Small intestine (tissue), 7 donors: Measurements from ENCODE around the gene SIPA1L3. TPM values are rescaled to one million over a fixed set of nuclear protein-coding genes. Genes with fewer than 3 reads are reported as not detected.

ENCODE experiments used
- DNase-seq, 2 donors: peaks; one replicate each; pipeline versions ENCODE4 v3.0.0 to v3.0.0-alpha.2; 2013
- FAIRE-seq: peaks from 2 replicates; lab custom pipeline; 2012; peaks lifted over from hg19 to GRCh38; lab: Jason Lieb, UNC
- H3K27ac ChIP-seq, 3 donors: one replicate each; pipeline ENCODE4 v1.5.1; 2013; ENCODE audit warnings: low read length in 2 of 3, mild to moderate bottlenecking in 2 of 3, control low read depth in 1 of 3, inconsistent platforms in 1 of 3, low read depth in 1 of 3, moderate library complexity in 1 of 3
- H3K27me3 ChIP-seq, 3 donors: one replicate each; pipeline ENCODE4 v1.6.1; 2013; ENCODE audit warnings: low read length in 3 of 3, inconsistent platforms in 1 of 3; ENCODE audit not compliant: control insufficient read depth in 3 of 3, insufficient read depth in 3 of 3
- H3K36me3 ChIP-seq, 3 donors: one replicate each; pipeline ENCODE4 v1.6.1; 2013; ENCODE audit warnings: low read length in 3 of 3, inconsistent platforms in 1 of 3, low read depth in 1 of 3, mild to moderate bottlenecking in 1 of 3, moderate library complexity in 1 of 3; ENCODE audit not compliant: control insufficient read depth in 3 of 3, insufficient read depth in 2 of 3
- H3K4me1 ChIP-seq, 3 donors: one replicate each; pipeline ENCODE4 v1.6.1; 2013; ENCODE audit warnings: low read length in 2 of 3, inconsistent platforms in 1 of 3, low read depth in 1 of 3, mild to moderate bottlenecking in 1 of 3, moderate library complexity in 1 of 3; ENCODE audit not compliant: control insufficient read depth in 3 of 3, insufficient read depth in 2 of 3
- H3K4me3 ChIP-seq, 3 donors: one replicate each; pipeline ENCODE4 v1.5.1; 2013; ENCODE audit warnings: low read length in 3 of 3, control low read depth in 1 of 3, inconsistent platforms in 1 of 3, low read depth in 1 of 3, mild to moderate bottlenecking in 1 of 3, moderate library complexity in 1 of 3
- H3K9me3 ChIP-seq, 2 donors: one replicate each; pipeline ENCODE4 v1.6.1; 2013; ENCODE audit warnings: low read depth in 1 of 2, low read length in 1 of 2; ENCODE audit not compliant: control insufficient read depth in 2 of 2, insufficient read depth in 1 of 2
- WGBS, 3 donors: extraction: QIAGEN DNeasy Blood & Tissue Kit; methylation state at CpG; one replicate each; pipeline ENCODE4 v1.1.7; 2013; 5-methylcytosine and 5-hydroxymethylcytosine counted together
- polyA plus RNA-seq, 4 donors: library from polyadenylated mRNA; stranded (reverse) in 3 of 4; unstranded in 1 of 4; fragments of 200-250 nt in 3 of 4; fragments of 120-200 nt in 1 of 4; gene quantifications; one replicate each; pipeline versions ENCODE4 v1.2.1 to v1.2.3, GENCODE V29; 2013
- donor health status: healthy with polysubstance abuse.
- donor health status: control.
- donor health status: control.
- donor health status: Bipolar disorder and iron deficiency.
- donor health status: healthy.

SIPA1L3 gene
- polyA plus RNA-seq, 4 donors = 19.2 to 57.9 (median 34.1) TPM

DNA sequence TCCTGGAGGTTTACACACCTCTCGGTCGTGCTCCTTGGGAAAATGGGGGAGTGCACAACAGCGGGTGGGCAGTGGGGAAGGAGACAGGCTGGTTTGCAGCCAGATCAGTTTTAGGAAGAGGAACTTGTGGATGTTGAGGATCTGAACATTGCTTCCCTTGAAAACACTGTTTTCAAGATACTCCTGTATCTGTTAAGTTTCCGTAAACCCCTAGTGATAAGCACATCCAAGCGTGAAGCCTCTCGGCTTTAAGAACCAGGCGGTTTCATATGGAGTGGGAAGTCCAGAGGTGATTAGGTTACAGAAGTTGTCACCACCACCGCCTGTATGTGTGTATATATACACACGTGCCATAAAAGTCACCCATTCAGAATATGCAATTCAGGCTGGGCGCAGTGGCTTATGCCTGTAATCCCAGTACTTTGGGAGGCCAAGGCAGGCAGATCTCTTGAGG is 47.4 kb downstream of the SIPA1L3 start:
- Histone ChIP-seq H3K27ac (peak overlapping the region in 1 of 3 donors; percentile 60), H3K4me1 (peaks cover 0 to 9% (median 5%) of the 10 kb centered on the region in 3 donors)
- FAIRE-seq = no peak

DNA sequence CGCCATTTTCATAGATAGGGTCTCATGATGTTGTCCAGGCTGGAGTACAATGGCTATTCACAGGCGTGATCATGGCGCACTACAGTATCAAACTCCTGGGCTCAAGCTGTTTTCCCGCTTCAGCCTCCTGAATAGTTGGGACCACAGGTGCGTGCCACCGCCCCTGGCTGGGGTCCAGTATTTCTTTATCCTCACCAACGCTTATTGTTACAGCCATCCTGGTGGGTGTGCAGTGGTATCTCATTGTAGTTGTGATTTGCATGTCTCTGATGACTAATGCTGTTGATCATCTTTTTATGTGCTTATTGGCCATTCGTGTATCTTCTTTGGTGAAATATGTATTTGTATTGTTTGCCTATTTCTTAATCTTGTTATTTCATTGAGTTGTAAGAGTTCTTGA is 49.0 kb downstream of the SIPA1L3 start:
- Histone ChIP-seq H3K27me3 (no peaks in the 10 kb centered on the region), H3K9me3 (peaks cover 0 to 6% of the 10 kb centered on the region in 2 donors), H3K4me3 (no peak overlapping the region), H3K36me3 (peaks cover 0 to 6% (median 0%) of the 10 kb centered on the region in 3 donors), H3K4me1 (peaks cover 0 to 9% (median 5%) of the 10 kb centered on the region in 3 donors), H3K27ac (no peak overlapping the region)
- FAIRE-seq (no peak), DNase-seq (no peak)
- WGBS, 3 donors = 85 to 87% (median 85%) methylated on average over 8 of the region's 8 CpGs

More for the DNA sequence above, 47.4 kb downstream of the SIPA1L3 start:
- peak; percentile 31 to 49 for DNase-seq
- peaks cover 0 to 4% of the 10 kb centered on the region in 2 donors for H3K9me3 ChIP-seq
- H3K4me3 ChIP-seq = no peak overlapping the region
- H3K36me3 ChIP-seq = peaks cover 0 to 15% (median 0%) of the 10 kb centered on the region in 3 donors
- 45 to 63% (median 51%) methylated on average over 10 of the region's 10 CpGs for WGBS, 3 donors
- H3K27me3 ChIP-seq = no peaks in the 10 kb centered on the region

DNA sequence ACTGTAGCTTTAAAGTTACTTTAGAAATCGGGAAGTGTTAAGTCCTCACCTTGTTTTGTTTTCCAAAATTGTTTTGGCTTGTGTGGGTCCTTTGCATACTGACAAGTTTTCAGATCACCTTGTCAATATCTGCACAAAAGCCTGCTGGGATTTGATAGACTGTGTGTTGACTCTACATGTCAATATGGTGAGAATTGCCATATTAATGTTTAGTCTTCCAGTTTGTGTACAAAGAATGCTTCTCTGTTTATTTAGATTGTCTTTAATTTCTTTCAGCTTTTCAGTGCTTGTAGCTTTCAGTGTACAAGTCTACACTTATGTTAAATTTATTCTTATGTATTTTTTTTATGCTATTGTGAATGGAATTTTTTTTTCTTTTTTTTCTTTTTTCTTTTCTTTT is 50.2 kb downstream of the SIPA1L3 start:
- H3K27me3 ChIP-seq = no peaks in the 10 kb centered on the region
- FAIRE-seq = no peak
- H3K36me3 ChIP-seq = peaks cover 0 to 6% (median 0%) of the 10 kb centered on the region in 3 donors
- no peak overlapping the region for H3K4me3 ChIP-seq
- 94 to 97% (median 94%) methylated on average over 1 of the region's 1 CpG for WGBS, 3 donors
- DNase-seq = no peak
- peaks cover 0 to 9% (median 2%) of the 10 kb centered on the region in 3 donors for H3K4me1 ChIP-seq
- peaks cover 0 to 11% of the 10 kb centered on the region in 2 donors for H3K9me3 ChIP-seq
- no peak overlapping the region for H3K27ac ChIP-seq

DNA sequence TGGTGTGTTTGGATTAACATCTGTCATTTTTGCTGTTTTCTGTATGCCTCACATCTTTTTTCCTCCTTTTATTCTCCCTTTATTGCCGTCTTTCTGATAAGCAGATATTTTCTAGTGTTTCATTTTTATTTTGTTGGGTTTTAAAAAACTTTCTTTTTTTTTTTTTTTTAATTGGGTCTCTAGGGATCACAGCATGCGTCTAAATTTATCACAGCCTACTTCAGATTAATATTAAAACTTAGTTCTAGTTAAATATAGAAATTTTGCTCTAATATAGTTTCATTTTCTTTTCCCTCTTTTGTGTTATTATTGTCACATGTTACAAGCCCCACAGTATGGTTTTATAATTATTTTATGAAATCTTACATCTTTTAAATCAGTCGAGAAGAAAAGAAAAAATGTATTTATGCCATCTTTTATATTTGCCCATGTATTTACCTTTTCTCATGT is 52.7 kb downstream of the SIPA1L3 start:
- FAIRE-seq (no peak), DNase-seq (no peak)
- Histone ChIP-seq H3K4me3 (no peak overlapping the region), H3K36me3 (peaks cover 0 to 10% (median 0%) of the 10 kb centered on the region in 3 donors), H3K9me3 (peaks cover 0 to 11% of the 10 kb centered on the region in 2 donors), H3K27me3 (no peaks in the 10 kb centered on the region), H3K4me1 (peaks cover 0 to 12% (median 3%) of the 10 kb centered on the region in 3 donors), H3K27ac (no peak overlapping the region)
- 68 to 77% (median 72%) methylated on average over 3 of the region's 3 CpGs for WGBS, 3 donors

DNA sequence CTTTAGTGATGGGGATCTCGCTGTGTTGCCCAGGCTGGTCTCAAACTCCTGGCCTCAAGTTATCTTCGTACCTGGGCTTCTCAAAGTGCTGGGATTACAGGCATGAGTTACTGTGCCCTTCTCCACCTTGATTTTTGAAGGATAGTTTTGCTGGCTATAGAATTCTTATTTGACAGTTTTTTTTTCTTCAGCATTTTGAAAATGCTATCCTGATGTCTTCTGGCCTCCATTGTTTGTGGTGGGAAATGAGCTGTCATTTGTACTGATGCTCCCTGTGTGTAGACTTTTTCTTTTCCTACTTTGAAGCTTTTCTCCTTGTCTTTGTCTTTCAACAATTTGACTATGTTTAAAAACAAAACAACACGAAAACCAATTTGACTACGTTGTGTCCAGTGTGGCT is 54.2 kb downstream of the SIPA1L3 start:
- H3K27me3 ChIP-seq = no peaks in the 10 kb centered on the region
- no peak overlapping the region for H3K27ac ChIP-seq
- H3K9me3 ChIP-seq = peaks cover 0 to 11% of the 10 kb centered on the region in 2 donors
- H3K4me3 ChIP-seq = no peak overlapping the region
- FAIRE-seq (no peak), DNase-seq (no peak)
- WGBS, 3 donors = 94 to 98% (median 97%) methylated on average over 4 of the region's 4 CpGs
- peaks cover 0 to 19% (median 3%) of the 10 kb centered on the region in 3 donors for H3K4me1 ChIP-seq
- H3K36me3 ChIP-seq = peaks cover 0 to 16% (median 0%) of the 10 kb centered on the region in 3 donors

DNA sequence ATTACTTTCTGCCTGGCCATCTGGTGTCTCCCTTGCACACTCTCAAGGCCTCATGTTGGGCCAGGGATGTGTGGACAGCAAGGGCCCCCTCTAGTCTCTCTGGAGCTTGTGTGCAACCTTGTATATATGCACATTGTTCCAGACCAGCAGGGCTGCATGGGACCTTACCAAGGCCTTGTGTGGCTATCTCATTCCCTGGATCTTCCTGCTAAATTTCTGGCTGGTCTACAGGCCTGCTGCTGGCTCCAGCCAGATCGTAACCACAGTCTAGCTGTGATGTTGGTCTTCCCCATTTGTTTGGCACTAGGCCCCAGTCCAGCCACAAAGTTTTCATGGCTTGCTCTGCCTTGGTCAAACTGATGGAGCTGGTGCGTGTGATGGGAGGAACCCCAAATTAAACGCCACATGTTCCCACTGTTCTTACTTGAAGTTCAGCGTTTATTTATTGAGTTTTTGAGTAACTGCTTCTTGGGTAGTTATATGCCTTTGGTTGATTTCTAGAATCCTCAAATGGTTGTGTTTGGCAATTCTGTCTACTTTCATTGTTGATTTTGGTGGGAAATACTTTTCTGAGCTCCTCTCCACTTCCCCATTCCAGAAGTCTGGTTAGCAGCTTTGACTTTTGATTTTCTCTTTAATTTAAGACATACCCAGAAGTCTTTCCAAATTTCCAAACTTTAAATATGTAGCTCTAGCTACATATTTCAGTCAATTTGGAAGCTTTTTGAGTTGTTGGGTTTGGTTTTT is 56.4 kb downstream of the SIPA1L3 start:
- Histone ChIP-seq H3K4me1 (peaks cover 0 to 28% (median 3%) of the 10 kb centered on the region in 3 donors), H3K36me3 (peaks cover 0 to 22% (median 0%) of the 10 kb centered on the region in 3 donors), H3K27ac (no peak overlapping the region), H3K9me3 (peaks cover 0 to 7% of the 10 kb centered on the region in 2 donors), H3K4me3 (no peak overlapping the region), H3K27me3 (no peaks in the 10 kb centered on the region)
- FAIRE-seq = no peak
- 90 to 100% (median 95%) methylated on average over 4 of the region's 4 CpGs for WGBS, 3 donors
- no peak for DNase-seq

DNA sequence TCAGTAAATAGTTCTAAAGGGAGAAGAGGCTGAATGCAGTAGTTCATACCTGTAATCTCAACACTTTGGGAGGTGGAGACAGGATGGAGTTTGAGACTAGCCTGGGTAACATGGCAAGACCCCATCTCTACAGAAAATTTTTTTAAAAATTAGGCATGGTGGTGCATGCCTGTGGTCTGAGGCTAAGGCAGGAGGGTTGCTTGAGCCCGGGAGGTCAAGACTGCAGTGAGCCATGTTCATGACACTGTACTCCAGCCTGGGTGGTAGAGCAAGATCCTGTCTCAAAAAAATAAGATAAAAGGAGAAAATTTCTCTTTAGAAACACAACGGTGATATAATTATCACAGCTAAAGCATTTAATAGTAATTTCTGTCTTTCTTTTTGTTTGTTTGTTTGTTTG is 57.1 kb downstream of the SIPA1L3 start:
- H3K9me3 ChIP-seq = peaks cover 0 to 7% of the 10 kb centered on the region in 2 donors
- WGBS, 3 donors = 84 to 87% (median 85%) methylated on average over 2 of the region's 2 CpGs
- no peaks in the 10 kb centered on the region for H3K27me3 ChIP-seq
- DNase-seq (no peak), FAIRE-seq (no peak)
- H3K4me1 ChIP-seq = peaks cover 0 to 28% (median 3%) of the 10 kb centered on the region in 3 donors
- H3K36me3 ChIP-seq = peaks cover 0 to 22% (median 0%) of the 10 kb centered on the region in 3 donors
- H3K27ac ChIP-seq = no peak overlapping the region
- H3K4me3 ChIP-seq = no peak overlapping the region

DNA sequence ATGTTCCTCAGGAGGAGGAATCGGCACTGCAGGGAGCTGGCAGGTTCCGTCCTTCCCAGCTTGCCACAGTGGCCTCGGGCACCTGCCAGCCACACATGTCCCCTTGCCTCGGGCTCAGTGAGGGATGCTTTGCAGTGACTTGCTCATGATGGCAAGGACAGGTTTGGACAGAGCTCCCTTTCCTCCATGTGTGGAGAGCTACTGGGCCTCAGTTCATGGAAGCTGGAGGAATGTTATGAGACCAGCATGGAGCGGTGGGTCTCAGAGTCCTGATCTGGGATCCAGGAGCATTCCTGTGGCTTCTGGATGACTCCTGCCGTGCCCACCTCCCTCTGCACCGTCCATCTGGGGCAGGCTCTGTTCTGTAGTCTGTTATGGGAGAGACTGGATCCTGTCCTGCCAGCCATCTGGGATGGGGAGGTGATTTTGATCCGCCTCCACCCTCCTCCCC is 59.2 kb downstream of the SIPA1L3 start:
- no peak overlapping the region for H3K4me3 ChIP-seq
- no peaks in the 10 kb centered on the region for H3K27me3 ChIP-seq
- no peak for FAIRE-seq
- H3K27ac ChIP-seq = peak overlapping the region in 1 of 3 donors; percentile 63
- peaks cover 0 to 32% (median 0%) of the 10 kb centered on the region in 3 donors for H3K36me3 ChIP-seq
- peaks cover 0 to 15% of the 10 kb centered on the region in 2 donors for H3K9me3 ChIP-seq
- WGBS, 3 donors = 74 to 86% (median 83%) methylated on average over 8 of the region's 8 CpGs
- no peak for DNase-seq
- H3K4me1 ChIP-seq = peaks cover 0 to 28% (median 3%) of the 10 kb centered on the region in 3 donors
